ENCODE results near the gene RFX3. TPM values are rescaled to one million over a fixed set of nuclear protein-coding genes. Genes with fewer than 3 reads are reported as not detected.

The RFX3 gene
- total RNA-seq, 1 experiment from 2014 or later = 4.5 TPM

DNA sequence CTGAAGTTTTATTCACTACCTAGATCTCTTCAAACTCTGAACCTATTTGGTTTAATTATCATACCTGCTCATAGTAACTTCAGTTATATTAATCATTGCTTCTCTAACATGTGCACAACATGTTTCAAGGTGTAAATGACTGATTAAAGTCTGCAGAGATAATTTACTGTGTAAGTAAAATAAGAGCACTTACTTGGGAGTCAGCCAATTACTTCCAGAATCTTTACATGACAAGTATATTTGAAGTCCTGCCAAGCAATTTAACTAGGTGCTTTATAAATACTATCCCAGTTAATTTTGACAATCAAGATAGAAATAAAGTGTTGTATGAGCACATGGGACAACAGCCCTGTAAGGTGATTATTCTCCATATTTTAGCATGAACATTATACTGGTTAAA, 109.9 kb downstream of the RFX3 start:
- Histone ChIP-seq H3K9me2 (replicated peaks; ENCODE audit: low read length) (no peaks in the 10 kb centered on the region), H3K4me2 (ENCODE audit: low read length) (no peak overlapping the region), H2AFZ (ENCODE audit: low read length) (no peak overlapping the region), H3K4me1 (ENCODE audit: insufficient read depth, low read length) (no peaks in the 10 kb centered on the region), H3K27me3 (ENCODE audit: low read length) (no peaks in the 10 kb centered on the region), H3F3A (ENCODE audit: low read length, unreplicated experiment) (no peaks in the 10 kb centered on the region), H3K9me3 (ENCODE audit: low read length) (no peaks in the 10 kb centered on the region), H4K20me1 (ENCODE audit: low read length) (no peaks in the 10 kb centered on the region), H3K79me2 (ENCODE audit: low read length) (no peaks in the 10 kb centered on the region), H3K27ac (ENCODE audit: low read length) (no peak overlapping the region), H3K4me3 (ENCODE audit: low read length) (no peak overlapping the region), H3K9ac (ENCODE audit: low read length) (no peak overlapping the region), H3K36me3 (ENCODE audit: low read depth, low read length) (no peaks in the 10 kb centered on the region)
- no peak for DNase-seq
- BruUV-seq (replicated peaks) = no TSS peak
- CTCF ChIA-PET = no interaction called here
- no peak for ATAC-seq
- TF ChIP-seq EZH2phosphoT487 (IDR thresholded peaks at IDR 0.05; ENCODE audit: borderline replicate concordance, low read length) (no peak), EZH2 (IDR thresholded peaks at IDR 0.05; ENCODE audit: low read length, unreplicated experiment) (no peak), CTCF (conservative IDR thresholded peaks at IDR 0.05; ENCODE audit: low read depth, low read length) (no peak)
- intact Hi-C loops (cut with micrococcal nuclease) = no loop called here
- POLR2A ChIA-PET (ENCODE audit: unreplicated experiment) = no interaction called here

DNA sequence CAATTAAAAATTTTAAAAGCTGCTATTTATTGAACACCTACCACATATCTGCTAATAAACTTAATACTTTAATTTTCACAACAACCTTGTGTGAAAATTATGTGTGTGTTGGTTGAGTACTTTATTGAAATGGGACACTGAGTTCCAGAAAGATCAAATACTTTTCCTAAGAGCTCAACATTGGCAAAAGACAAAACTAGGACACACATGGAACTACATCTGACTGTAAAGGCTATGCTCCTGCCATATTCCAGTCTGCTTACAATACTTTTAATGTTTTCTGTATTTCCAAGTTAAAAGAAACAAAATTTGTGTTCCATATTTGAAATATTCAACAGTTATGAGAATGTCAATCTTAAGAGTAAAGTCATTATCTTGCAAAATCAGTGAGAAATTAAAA, 111.8 kb downstream of the RFX3 start:
- no peaks in the 10 kb centered on the region for H3K9me2 ChIP-seq (replicated peaks; ENCODE audit: low read length)
- no peak overlapping the region for H3K9ac ChIP-seq (ENCODE audit: low read length)
- H3K36me3 ChIP-seq (ENCODE audit: low read depth, low read length) = no peaks in the 10 kb centered on the region
- intact Hi-C loops (cut with micrococcal nuclease) = no loop called here
- no peak for DNase-seq
- CTCF ChIA-PET = no interaction called here
- no peak for ATAC-seq
- no peaks in the 10 kb centered on the region for H3K4me1 ChIP-seq (ENCODE audit: insufficient read depth, low read length)
- POLR2A ChIA-PET (ENCODE audit: unreplicated experiment) = no interaction called here
- H3F3A ChIP-seq (ENCODE audit: low read length, unreplicated experiment) = no peaks in the 10 kb centered on the region
- H3K4me2 ChIP-seq (ENCODE audit: low read length) = no peak overlapping the region
- no TSS peak for BruUV-seq (replicated peaks)
- H4K20me1 ChIP-seq (ENCODE audit: low read length) = no peaks in the 10 kb centered on the region
- H3K27ac ChIP-seq (ENCODE audit: low read length) = no peak overlapping the region
- H3K4me3 ChIP-seq (ENCODE audit: low read length) = no peak overlapping the region
- H2AFZ ChIP-seq (ENCODE audit: low read length) = no peak overlapping the region
- TF ChIP-seq EZH2phosphoT487 (IDR thresholded peaks at IDR 0.05; ENCODE audit: borderline replicate concordance, low read length) = no peak
- TF ChIP-seq CTCF (conservative IDR thresholded peaks at IDR 0.05; ENCODE audit: low read depth, low read length) = no peak
- TF ChIP-seq EZH2 (IDR thresholded peaks at IDR 0.05; ENCODE audit: low read length, unreplicated experiment) = no peak
- no peaks in the 10 kb centered on the region for H3K79me2 ChIP-seq (ENCODE audit: low read length)
- H3K9me3 ChIP-seq (ENCODE audit: low read length) = no peaks in the 10 kb centered on the region
- H3K27me3 ChIP-seq (ENCODE audit: low read length) = no peaks in the 10 kb centered on the region

GRCh38 chr9:3410461-3410860, 115.3 kb downstream of the RFX3 start:
- no peak overlapping the region for H3K4me3 ChIP-seq (ENCODE audit: low read length)

More at GRCh38 chr9:3410461-3410860, 115.3 kb downstream of the RFX3 start:
- ChIA-PET POLR2A (ENCODE audit: unreplicated experiment) (no interaction called here), CTCF (interaction anchor here (0.5 kb wide), 1 partner anchor 168 kb away, joined by 3 read pairs; no protein-coding TSS in a partner anchor)
- ATAC-seq (no peak), DNase-seq (no peak)
- Histone ChIP-seq H2AFZ (ENCODE audit: low read length) (no peak overlapping the region), H3K9me3 (ENCODE audit: low read length) (no peaks in the 10 kb centered on the region), H3K36me3 (ENCODE audit: low read depth, low read length) (no peaks in the 10 kb centered on the region), H3K4me1 (ENCODE audit: insufficient read depth, low read length) (no peaks in the 10 kb centered on the region), H3K4me2 (ENCODE audit: low read length) (no peak overlapping the region), H3F3A (ENCODE audit: low read length, unreplicated experiment) (no peaks in the 10 kb centered on the region), H3K9me2 (replicated peaks; ENCODE audit: low read length) (no peaks in the 10 kb centered on the region), H4K20me1 (ENCODE audit: low read length) (no peaks in the 10 kb centered on the region), H3K27ac (ENCODE audit: low read length) (no peak overlapping the region), H3K79me2 (ENCODE audit: low read length) (no peaks in the 10 kb centered on the region), H3K27me3 (ENCODE audit: low read length) (no peaks in the 10 kb centered on the region), H3K9ac (ENCODE audit: low read length) (no peak overlapping the region)
- no peak for TF ChIP-seq EZH2phosphoT487 (IDR thresholded peaks at IDR 0.05; ENCODE audit: borderline replicate concordance, low read length)
- no peak for TF ChIP-seq EZH2 (IDR thresholded peaks at IDR 0.05; ENCODE audit: low read length, unreplicated experiment)
- TF ChIP-seq CTCF (conservative IDR thresholded peaks at IDR 0.05; ENCODE audit: low read depth, low read length) = no peak
- intact Hi-C loops (cut with micrococcal nuclease) = no loop called here
- no TSS peak for BruUV-seq (replicated peaks)
